Glomerular endothelial cell (primary cell): ENCODE measurements around the gene VWA2. TPM values are rescaled to one million over a fixed set of nuclear protein-coding genes. Genes with fewer than 3 reads are reported as not detected.

Source experiments
- DNase-seq: peaks from one replicate; pipeline ENCODE4 v3.0.0-alpha.2; 2011; ENCODE audit warnings: low read depth, low spot score; ENCODE audit errors: extremely low read depth
- total RNA-seq: library from RNA; depleted of rRNA; stranded (reverse); fragments of >200 nt; gene quantifications from 2 replicates; pipeline ENCODE4 v1.2.3, GENCODE V29; 2015

VWA2 gene
- total RNA-seq, 1 donor from 2014 or later, result not detected

- DNase-seq, result no peak
Observed at GRCh38 chr10:114293075-114293474, 54.0 kb downstream of the VWA2 start.

GRCh38 chr10:114294549-114294948 is 55.5 kb downstream of the VWA2 start:
- DNase-seq, result no peak

GRCh38 chr10:114295393-114295792 is 56.3 kb downstream of the VWA2 start:
- no peak for DNase-seq

- DNase-seq, result no peak
Observed at GRCh38 chr10:114297136-114297705, 58.2 kb downstream of the VWA2 start.

- DNase-seq, result no peak
Observed at GRCh38 chr10:114300036-114300645, 61.1 kb downstream of the VWA2 start.

GRCh38 chr10:114301177-114301576 is 62.1 kb downstream of the VWA2 start:
- DNase-seq, result no peak

- no peak for DNase-seq
Observed at GRCh38 chr10:114301951-114302710, 63.1 kb downstream of the VWA2 start.

- no peak for DNase-seq
Observed at GRCh38 chr10:114303556-114303955, 64.5 kb downstream of the VWA2 start.

GRCh38 chr10:114304017-114304570 is 65.0 kb downstream of the VWA2 start:
- peak; percentile 54 for DNase-seq

GRCh38 chr10:114304571-114305421 is 65.7 kb downstream of the VWA2 start:
- DNase-seq, result no peak

GRCh38 chr10:114305521-114305925 is 66.5 kb downstream of the VWA2 start:
- no peak for DNase-seq

- no peak for DNase-seq
Observed at GRCh38 chr10:114306116-114306973, 67.3 kb downstream of the VWA2 start.

- no peak for DNase-seq
Observed at GRCh38 chr10:114307731-114308130, 68.7 kb downstream of the VWA2 start.

GRCh38 chr10:114308531-114309363 is 69.7 kb downstream of the VWA2 start:
- DNase-seq, result no peak

- DNase-seq, result no peak
Observed at GRCh38 chr10:114309364-114309651, 70.3 kb downstream of the VWA2 start.

GRCh38 chr10:114310346-114310745 is 71.3 kb downstream of the VWA2 start:
- no peak for DNase-seq

GRCh38 chr10:114311023-114311422 is 72.0 kb downstream of the VWA2 start:
- DNase-seq, result no peak

- no peak for DNase-seq
Observed at GRCh38 chr10:114311496-114312209, 72.6 kb downstream of the VWA2 start.

GRCh38 chr10:114313139-114313538 is 74.1 kb downstream of the VWA2 start:
- no peak for DNase-seq
